ENCODE results near the gene OAS1.
A peak's percentile ranks its signal among the peaks of the same experiment; 100 is the strongest.
"Not testable (repeated sequence)": the region's sequence is repeated elsewhere in the genome, so short reads cannot be mapped to it uniquely, and the experiment has no call there.

Gene OAS1

GRCh38 chr12:112900298-112901145, 6.2 kb upstream of the OAS1 start:
- no peak for DNase-seq (ENCODE audit: low read depth)

GRCh38 chr12:112901271-112901670, 5.5 kb upstream of the OAS1 start:
- DNase-seq (ENCODE audit: low read depth), result no peak

GRCh38 chr12:112904571-112904970, 2.2 kb upstream of the OAS1 start:
- DNase-seq (ENCODE audit: low read depth), result peak; percentile 25

GRCh38 chr12:112905451-112906089, 1.2 kb upstream of the OAS1 start:
- DNase-seq (ENCODE audit: low read depth), result no peak

GRCh38 chr12:112907415-112908157, 824 bp downstream of the OAS1 start:
- no peak for DNase-seq (ENCODE audit: low read depth)

- DNase-seq (ENCODE audit: low read depth), result no peak
Observed at GRCh38 chr12:112908548-112908947, 1.8 kb downstream of the OAS1 start.

GRCh38 chr12:112909693-112910092, 2.9 kb downstream of the OAS1 start:
- no peak for DNase-seq (ENCODE audit: low read depth)

- no peak for DNase-seq (ENCODE audit: low read depth)
Observed at GRCh38 chr12:112913038-112913688, 6.4 kb downstream of the OAS1 start.

- not testable (repeated sequence) for DNase-seq (ENCODE audit: low read depth)
Observed at GRCh38 chr12:112913888-112914287, 7.1 kb downstream of the OAS1 start.

GRCh38 chr12:112916270-112916669, 9.5 kb downstream of the OAS1 start:
- DNase-seq (ENCODE audit: low read depth), result no peak

- no peak for DNase-seq (ENCODE audit: low read depth)
Observed at GRCh38 chr12:112919121-112919520, 12.4 kb downstream of the OAS1 start.

- no peak for DNase-seq (ENCODE audit: low read depth)
Observed at GRCh38 chr12:112924986-112925385, 18.2 kb downstream of the OAS1 start.

GRCh38 chr12:112926416-112927033, 19.8 kb downstream of the OAS1 start:
- not testable (repeated sequence) for DNase-seq (ENCODE audit: low read depth)

GRCh38 chr12:112927475-112927874, 20.7 kb downstream of the OAS1 start:
- DNase-seq (ENCODE audit: low read depth), result no peak

GRCh38 chr12:112927925-112928324, 21.2 kb downstream of the OAS1 start:
- no peak for DNase-seq (ENCODE audit: low read depth)

GRCh38 chr12:112928978-112929377, 22.2 kb downstream of the OAS1 start:
- no peak for DNase-seq (ENCODE audit: low read depth)

GRCh38 chr12:112929715-112930114, 23.0 kb downstream of the OAS1 start:
- no peak for DNase-seq (ENCODE audit: low read depth)

GRCh38 chr12:112930350-112930749, 23.6 kb downstream of the OAS1 start:
- DNase-seq (ENCODE audit: low read depth), result no peak

GRCh38 chr12:112932485-112933128, 25.8 kb downstream of the OAS1 start:
- DNase-seq (ENCODE audit: low read depth), result no peak

- DNase-seq (ENCODE audit: low read depth), result no peak
Observed at GRCh38 chr12:112933129-112933505, 26.4 kb downstream of the OAS1 start.

GRCh38 chr12:112936264-112936663, 29.5 kb downstream of the OAS1 start:
- no peak for DNase-seq (ENCODE audit: low read depth)
